ENCODE data around the gene LIN7A.

The LIN7A gene

GRCh38 chr12:80925237-80925636, 12.5 kb downstream of the LIN7A start:
- peak overlapping the region; percentile 64 for H3K27ac ChIP-seq
- H3K4me1 ChIP-seq (ENCODE audit: control insufficient read depth in 1 of 2, insufficient read depth in 1 of 2, low read depth in 1 of 2, low read length in 1 of 2) = peaks cover 34 to 60% of the 10 kb centered on the region in 2 experiments
- TF ChIP-seq, protein P1, sequence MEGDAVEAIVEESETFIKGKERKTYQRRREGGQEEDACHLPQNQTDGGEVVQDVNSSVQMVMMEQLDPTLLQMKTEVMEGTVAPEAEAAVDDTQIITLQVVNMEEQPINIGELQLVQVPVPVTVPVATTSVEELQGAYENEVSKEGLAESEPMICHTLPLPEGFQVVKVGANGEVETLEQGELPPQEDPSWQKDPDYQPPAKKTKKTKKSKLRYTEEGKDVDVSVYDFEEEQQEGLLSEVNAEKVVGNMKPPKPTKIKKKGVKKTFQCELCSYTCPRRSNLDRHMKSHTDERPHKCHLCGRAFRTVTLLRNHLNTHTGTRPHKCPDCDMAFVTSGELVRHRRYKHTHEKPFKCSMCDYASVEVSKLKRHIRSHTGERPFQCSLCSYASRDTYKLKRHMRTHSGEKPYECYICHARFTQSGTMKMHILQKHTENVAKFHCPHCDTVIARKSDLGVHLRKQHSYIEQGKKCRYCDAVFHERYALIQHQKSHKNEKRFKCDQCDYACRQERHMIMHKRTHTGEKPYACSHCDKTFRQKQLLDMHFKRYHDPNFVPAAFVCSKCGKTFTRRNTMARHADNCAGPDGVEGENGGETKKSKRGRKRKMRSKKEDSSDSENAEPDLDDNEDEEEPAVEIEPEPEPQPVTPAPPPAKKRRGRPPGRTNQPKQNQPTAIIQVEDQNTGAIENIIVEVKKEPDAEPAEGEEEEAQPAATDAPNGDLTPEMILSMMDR (IDR thresholded peaks at IDR 0.05) = no peak
- H3K27me3 ChIP-seq = no peaks in the 10 kb centered on the region
- H3K36me3 ChIP-seq = no peaks in the 10 kb centered on the region
- H3K9me3 ChIP-seq = no peaks in the 10 kb centered on the region
- H3K4me3 ChIP-seq (ENCODE audit: low read depth in 1 of 2, low read length in 1 of 2) = no peak overlapping the region

DNA sequence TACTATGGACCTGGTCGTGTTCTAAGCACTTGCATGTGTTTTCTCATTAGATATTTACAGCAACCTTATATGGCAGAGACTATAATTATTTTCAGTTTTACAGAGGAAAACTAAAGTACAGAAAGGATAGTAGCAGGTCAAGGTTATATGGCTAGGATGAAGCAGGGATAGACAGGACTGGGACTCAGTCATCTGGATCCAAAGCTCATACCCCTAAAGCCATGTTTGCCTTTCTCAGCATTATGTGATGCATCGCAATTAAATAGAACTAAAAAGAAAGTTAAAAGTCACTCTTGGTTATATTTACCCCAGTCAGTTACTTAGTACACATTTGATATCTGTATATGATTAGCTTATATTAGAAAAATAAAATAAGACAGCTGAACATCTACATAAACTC, 13.3 kb downstream of the LIN7A start:
- H3K27me3 ChIP-seq = no peaks in the 10 kb centered on the region

GRCh38 chr12:80920006-80920405, 17.7 kb downstream of the LIN7A start:
- Histone ChIP-seq H3K9me3 (no peaks in the 10 kb centered on the region), H3K36me3 (peaks cover 4% of the 10 kb centered on the region), H3K27me3 (no peaks in the 10 kb centered on the region), H3K4me3 (ENCODE audit: low read depth in 1 of 2, low read length in 1 of 2) (no peak overlapping the region), H3K4me1 (ENCODE audit: control insufficient read depth in 1 of 2, insufficient read depth in 1 of 2, low read depth in 1 of 2, low read length in 1 of 2) (peaks cover 29 to 40% of the 10 kb centered on the region in 2 experiments), H3K27ac (no peak overlapping the region)
- TF ChIP-seq, protein P1 (IDR thresholded peaks at IDR 0.05) = no peak

More for the DNA sequence above, 13.3 kb downstream of the LIN7A start:
- peak overlapping the region; percentile 64 for H3K27ac ChIP-seq
- TF ChIP-seq, protein P1 (IDR thresholded peaks at IDR 0.05) = no peak
- H3K36me3 ChIP-seq = peaks cover 4% of the 10 kb centered on the region
- H3K9me3 ChIP-seq = no peaks in the 10 kb centered on the region
- H3K4me3 ChIP-seq (ENCODE audit: low read depth in 1 of 2, low read length in 1 of 2) = no peak overlapping the region
- H3K4me1 ChIP-seq (ENCODE audit: control insufficient read depth in 1 of 2, insufficient read depth in 1 of 2, low read depth in 1 of 2, low read length in 1 of 2) = peaks cover 30 to 52% of the 10 kb centered on the region in 2 experiments

- TF ChIP-seq, protein P1 (IDR thresholded peaks at IDR 0.05) = no peak
- Histone ChIP-seq H3K36me3 (peaks cover 4% of the 10 kb centered on the region), H3K4me3 (ENCODE audit: low read depth in 1 of 2, low read length in 1 of 2) (no peak overlapping the region), H3K27me3 (no peaks in the 10 kb centered on the region), H3K4me1 (ENCODE audit: control insufficient read depth in 1 of 2, insufficient read depth in 1 of 2, low read depth in 1 of 2, low read length in 1 of 2) (peaks cover 11 to 17% of the 10 kb centered on the region in 2 experiments), H3K9me3 (no peaks in the 10 kb centered on the region), H3K27ac (peak overlapping the region; percentile 38)
These were observed 20.1 kb downstream of the LIN7A start for GRCh38 chr12:80917651-80918050.

DNA sequence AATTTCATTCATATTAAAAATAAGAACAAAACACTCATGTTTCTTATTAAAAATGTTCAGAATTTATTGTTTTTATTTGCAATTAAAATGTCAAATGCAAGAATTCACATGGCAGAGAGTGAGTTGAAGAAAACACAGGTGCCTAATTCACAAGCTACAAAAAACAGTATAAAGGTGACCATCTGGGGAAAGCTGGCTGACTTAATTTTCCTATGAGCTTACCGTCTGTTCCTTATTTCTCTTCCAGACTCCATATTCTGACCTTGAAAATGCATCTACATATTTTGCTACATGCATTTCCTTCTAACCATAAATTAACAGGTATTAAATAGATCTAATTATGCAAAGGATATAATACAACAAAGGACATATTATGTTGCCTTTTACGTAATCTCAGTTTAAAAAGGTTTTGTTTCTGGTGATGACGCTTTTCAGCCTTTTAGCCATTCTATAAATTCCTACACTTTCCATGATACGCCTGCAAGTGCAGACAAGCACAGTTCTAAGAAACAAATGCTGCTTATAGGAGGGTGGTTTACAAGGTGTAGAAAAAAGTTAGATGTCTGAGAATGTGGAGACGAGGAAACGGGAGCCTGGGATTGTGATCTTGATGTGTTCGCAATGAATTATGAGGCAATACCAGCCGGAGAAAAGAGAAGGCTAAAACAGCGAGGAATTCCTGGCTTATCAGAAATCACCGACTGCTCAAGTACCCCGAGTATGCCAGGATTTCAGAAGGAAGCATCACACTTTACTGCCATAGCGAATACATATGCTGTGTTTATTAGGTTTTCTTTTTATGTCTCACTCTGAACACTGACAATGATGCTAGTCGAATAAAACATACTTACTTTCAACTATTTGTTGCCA, 24.6 kb downstream of the LIN7A start:
- Histone ChIP-seq H3K4me1 (ENCODE audit: control insufficient read depth in 1 of 2, insufficient read depth in 1 of 2, low read depth in 1 of 2, low read length in 1 of 2) (peaks cover 4 to 5% of the 10 kb centered on the region in 2 experiments), H3K36me3 (no peaks in the 10 kb centered on the region), H3K27me3 (no peaks in the 10 kb centered on the region), H3K9me3 (no peaks in the 10 kb centered on the region), H3K27ac (no peak overlapping the region), H3K4me3 (ENCODE audit: low read depth in 1 of 2, low read length in 1 of 2) (no peak overlapping the region)
- TF ChIP-seq, protein P1 (IDR thresholded peaks at IDR 0.05) = no peak
